GM18508 (cell line): ENCODE data around the gene SACM1L.
"Not testable (repeated sequence)": the region's sequence is repeated elsewhere in the genome, so short reads cannot be mapped to it uniquely, and the experiment has no call there.

Source experiments
- ATAC-seq: cut with Tn5 transposase; IDR thresholded peaks from one replicate; pipeline ENCODE4 v1.9.1; 2021; ENCODE audit warnings: moderate number of reproducible peaks; ENCODE audit not compliant: insufficient read depth, unreplicated experiment

Gene SACM1L

GRCh38 chr3:45689787-45690145 is 570 bp downstream of the SACM1L start:
- no peak for ATAC-seq

- ATAC-seq, result no peak
Measured at GRCh38 chr3:45690336-45691035, 1.3 kb downstream of the SACM1L start.

GRCh38 chr3:45691842-45692241 is 2.6 kb downstream of the SACM1L start:
- ATAC-seq, result no peak

GRCh38 chr3:45692866-45693265 is 3.7 kb downstream of the SACM1L start:
- no peak for ATAC-seq

- no peak for ATAC-seq
Measured at GRCh38 chr3:45693941-45694521, 4.8 kb downstream of the SACM1L start.

GRCh38 chr3:45695166-45695565 is 6.0 kb downstream of the SACM1L start:
- ATAC-seq, result not testable (repeated sequence)

GRCh38 chr3:45700570-45701073 is 11.4 kb downstream of the SACM1L start:
- no peak for ATAC-seq

- no peak for ATAC-seq
Measured at GRCh38 chr3:45701172-45701867, 12.1 kb downstream of the SACM1L start.

GRCh38 chr3:45704301-45704943 is 15.2 kb downstream of the SACM1L start:
- no peak for ATAC-seq

GRCh38 chr3:45705839-45706808 is 16.9 kb downstream of the SACM1L start:
- ATAC-seq, result no peak

GRCh38 chr3:45711931-45712330 is 22.7 kb downstream of the SACM1L start:
- ATAC-seq, result no peak

- no peak for ATAC-seq
Measured at GRCh38 chr3:45712434-45713110, 23.4 kb downstream of the SACM1L start.

- ATAC-seq, result no peak
Measured at GRCh38 chr3:45715945-45716344, 26.7 kb downstream of the SACM1L start.

- no peak for ATAC-seq
Measured at GRCh38 chr3:45716790-45717336, 27.7 kb downstream of the SACM1L start.

GRCh38 chr3:45719655-45720487 is 30.7 kb downstream of the SACM1L start:
- no peak for ATAC-seq

- no peak for ATAC-seq
Measured at GRCh38 chr3:45724911-45725310, 35.7 kb downstream of the SACM1L start.

GRCh38 chr3:45729614-45730013 is 40.4 kb downstream of the SACM1L start:
- no peak for ATAC-seq
